GM10248 (cell line): Measurements from ENCODE around the gene COL11A1.

Experiments
- CTCF ChIA-PET: fragments of 300-600 bp; sonication (Branson Sonifier 250); formaldehyde crosslinking; extraction: SDS; loops from one replicate; lab custom pipeline; 2021; ENCODE audit warnings: antibody characterized with exemption; lab: Yijun Ruan, JAX
- POLR2A ChIA-PET: fragments of 350-650 bp; sonication (Branson Sonifier 250); formaldehyde crosslinking; extraction: SDS; loops from one replicate; lab custom pipeline; 2020; ENCODE audit warnings: antibody characterized with exemption; lab: Yijun Ruan, JAX
- DNase-seq: peaks from one replicate; pipeline ENCODE4 v3.0.0; 2012; ENCODE audit errors: extremely low spot score
- CTCF ChIP-seq: IDR thresholded peaks from 2 replicates; pipeline ENCODE4 v1.5.1; 2012; ENCODE audit warnings: mild to moderate bottlenecking, low read depth; ENCODE audit errors: extremely low read depth, missing control alignments, control extremely low read depth

The COL11A1 gene

DNA sequence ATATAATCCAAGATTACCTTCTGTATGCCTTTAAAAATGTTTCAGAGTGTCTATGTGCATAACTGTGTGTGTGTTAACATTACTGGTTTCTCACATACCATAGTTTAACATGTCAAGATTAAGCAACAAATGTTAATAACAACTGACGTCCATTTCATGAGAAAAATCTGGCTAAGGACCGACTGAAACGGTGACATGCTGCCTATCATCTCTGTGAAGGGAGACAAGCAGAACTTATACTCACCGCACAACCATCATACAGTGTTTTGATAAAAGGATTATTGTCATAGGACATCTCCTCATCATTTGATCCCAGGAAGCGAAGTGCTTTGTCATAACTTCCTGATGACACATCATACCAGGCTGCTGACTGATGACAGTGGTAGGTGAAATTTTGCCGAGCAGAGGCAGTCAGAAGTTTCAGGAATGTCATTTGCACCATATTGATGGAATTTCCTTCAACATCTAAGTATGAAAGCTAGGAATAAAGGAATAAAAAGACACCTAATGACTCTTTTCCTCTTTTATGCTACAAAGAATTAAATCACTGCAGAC, 228.8 kb downstream of the COL11A1 start:
- CTCF ChIA-PET = no interaction called here
- POLR2A ChIA-PET = no interaction called here
- DNase-seq = no peak
- no peak for TF ChIP-seq CTCF

DNA sequence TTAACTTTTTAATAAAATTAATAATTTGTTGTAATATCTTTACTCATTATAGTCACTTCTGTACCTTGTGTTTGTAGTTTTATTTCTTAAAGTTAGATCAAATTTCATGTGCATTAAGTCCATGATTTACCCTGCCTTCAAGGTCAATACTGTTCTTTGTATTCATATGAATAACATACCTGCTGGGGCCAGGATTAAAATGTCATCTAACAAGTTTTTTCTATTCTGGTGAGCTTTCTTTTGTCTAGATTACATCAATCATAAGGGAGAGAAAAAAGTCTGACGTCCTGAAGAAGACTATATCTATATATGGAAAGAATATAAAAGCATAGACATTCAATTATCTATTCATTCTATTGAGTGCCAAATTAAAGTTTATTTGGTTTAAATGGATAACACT, 232.6 kb downstream of the COL11A1 start:
- no peak for TF ChIP-seq CTCF
- ChIA-PET POLR2A (no interaction called here), CTCF (no interaction called here)

DNA sequence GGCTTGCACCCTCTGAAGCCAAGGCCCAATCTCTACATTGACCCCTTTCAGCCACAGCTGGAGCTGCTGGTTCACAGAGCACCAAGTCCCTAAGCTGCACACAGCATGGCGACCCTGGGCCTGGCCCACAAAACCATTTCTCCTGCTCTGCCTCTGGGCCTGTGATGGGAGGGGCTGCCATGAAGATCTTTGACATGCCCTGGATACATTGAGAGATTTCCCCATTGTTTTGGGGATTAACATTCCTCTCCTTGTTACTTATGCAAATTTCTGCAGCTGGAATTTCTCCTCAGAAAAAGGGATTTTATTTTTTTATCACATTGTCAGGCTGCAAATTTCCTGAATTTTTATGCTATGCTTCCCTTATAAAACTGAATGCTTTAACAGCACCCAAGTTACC, 235.8 kb downstream of the COL11A1 start:
- no peak for TF ChIP-seq CTCF
- DNase-seq = no peak
- POLR2A ChIA-PET = no interaction called here
- CTCF ChIA-PET = interaction anchor here (1.1 to 1.2 kb wide), 2 partner anchors 8 to 12 kb away, joined by 3 to 6 read pairs; no protein-coding TSS in a partner anchor

More for the DNA sequence above, 232.6 kb downstream of the COL11A1 start:
- DNase-seq = no peak

GRCh38 chr1:102872097-102872496, 236.2 kb downstream of the COL11A1 start:
- no peak for TF ChIP-seq CTCF
- no peak for DNase-seq
- ChIA-PET POLR2A (no interaction called here), CTCF (interaction anchor here (1.1 to 1.2 kb wide), 2 partner anchors 8 to 12 kb away, joined by 3 to 6 read pairs; no protein-coding TSS in a partner anchor)

DNA sequence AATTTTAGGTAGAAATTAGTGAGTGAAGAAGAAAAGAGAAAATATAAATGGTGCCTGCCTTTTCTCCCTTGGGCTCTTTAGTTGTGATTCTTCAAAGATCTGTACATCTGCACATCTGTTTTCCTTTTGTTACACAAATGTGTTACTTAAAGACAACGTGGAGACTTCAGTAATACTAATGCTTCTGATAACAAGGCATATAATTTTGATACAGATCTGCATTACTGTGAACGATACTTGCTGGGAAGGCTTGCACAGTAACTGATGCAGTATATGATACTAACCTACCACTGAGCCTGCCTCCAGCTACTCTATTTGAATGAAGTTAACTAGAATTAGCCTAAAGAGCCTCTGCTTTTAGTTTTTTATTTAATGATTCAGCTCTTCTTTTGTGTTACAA, 244.6 kb downstream of the COL11A1 start:
- POLR2A ChIA-PET = no interaction called here
- no peak for DNase-seq
- no peak for TF ChIP-seq CTCF
- CTCF ChIA-PET = no interaction called here

GRCh38 chr1:102861247-102861646, 247.1 kb downstream of the COL11A1 start:
- TF ChIP-seq CTCF = no peak
- CTCF ChIA-PET = no interaction called here
- POLR2A ChIA-PET = no interaction called here
- no peak for DNase-seq

DNA sequence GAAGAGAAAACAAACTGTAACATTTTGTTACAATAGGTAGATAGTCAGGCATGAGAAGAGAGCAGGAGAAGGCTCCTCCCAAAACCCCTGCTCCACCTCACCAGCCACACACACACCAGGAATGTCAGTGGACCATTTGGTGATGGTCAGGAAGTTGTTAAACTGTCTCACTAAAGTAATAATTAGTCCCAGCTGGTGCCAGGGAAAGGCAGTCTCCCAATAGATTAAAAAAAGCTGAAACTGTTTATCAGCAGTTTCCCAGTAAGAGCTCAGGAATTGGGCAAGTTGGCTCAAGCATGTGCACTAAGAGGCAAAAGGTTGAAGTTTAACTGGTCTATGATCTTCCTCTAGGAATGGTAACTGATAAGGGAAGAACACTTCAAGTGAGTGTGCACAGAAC, 249.6 kb downstream of the COL11A1 start:
- ChIA-PET CTCF (no interaction called here), POLR2A (no interaction called here)
- DNase-seq = no peak
- no peak for TF ChIP-seq CTCF
